HG03442 (cell line): Measurements from ENCODE around the gene TGM1.

ENCODE experiments used
- ATAC-seq: cut with Tn5 transposase; IDR thresholded peaks from one replicate; pipeline ENCODE4 v1.9.1; 2021; ENCODE audit warnings: mild to moderate bottlenecking, moderate library complexity; ENCODE audit not compliant: unreplicated experiment

TGM1 gene

DNA sequence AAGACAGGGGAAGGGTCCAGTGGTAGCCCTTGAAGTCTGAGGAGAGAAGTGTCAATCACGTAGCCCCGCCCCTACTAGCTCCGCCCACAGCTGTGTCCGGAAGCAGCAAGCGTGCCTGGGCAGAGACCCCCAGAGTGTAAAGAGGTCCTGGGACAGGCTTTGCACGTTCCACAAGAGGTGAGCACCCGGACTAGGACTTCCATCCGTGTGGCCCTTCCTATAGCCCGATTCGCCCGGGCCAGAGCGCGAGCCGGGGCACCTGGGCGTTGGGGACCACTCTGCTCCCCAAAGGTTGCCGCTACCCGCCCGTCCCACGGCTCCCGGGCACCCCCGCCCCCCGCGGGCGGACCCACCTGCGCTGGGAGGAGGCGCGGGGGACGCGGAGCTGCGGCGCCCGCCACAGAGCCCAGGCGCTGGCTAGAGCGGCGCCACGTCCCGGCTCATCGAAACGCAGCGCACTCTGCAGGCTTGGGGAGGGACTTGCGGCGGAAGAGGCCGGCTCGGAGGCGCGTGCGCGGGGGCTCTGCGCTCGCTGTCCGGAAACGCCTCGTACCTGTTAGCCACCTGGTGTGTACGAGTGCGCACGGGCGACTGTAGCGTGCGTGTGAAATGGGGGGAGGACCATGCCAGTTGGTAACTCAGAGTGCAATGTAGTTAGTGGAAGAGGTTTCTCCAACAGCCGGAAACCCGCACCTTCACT, 8.3 kb upstream of the TGM1 start, which contains the start of gene RABGGTA:
Gene RABGGTA (minus strand): TSS at position 464 of the 700 bp plus-strand sequence. CDS start 482 bp downstream, outside the sequence.
- ATAC-seq = peak; percentile 84

DNA sequence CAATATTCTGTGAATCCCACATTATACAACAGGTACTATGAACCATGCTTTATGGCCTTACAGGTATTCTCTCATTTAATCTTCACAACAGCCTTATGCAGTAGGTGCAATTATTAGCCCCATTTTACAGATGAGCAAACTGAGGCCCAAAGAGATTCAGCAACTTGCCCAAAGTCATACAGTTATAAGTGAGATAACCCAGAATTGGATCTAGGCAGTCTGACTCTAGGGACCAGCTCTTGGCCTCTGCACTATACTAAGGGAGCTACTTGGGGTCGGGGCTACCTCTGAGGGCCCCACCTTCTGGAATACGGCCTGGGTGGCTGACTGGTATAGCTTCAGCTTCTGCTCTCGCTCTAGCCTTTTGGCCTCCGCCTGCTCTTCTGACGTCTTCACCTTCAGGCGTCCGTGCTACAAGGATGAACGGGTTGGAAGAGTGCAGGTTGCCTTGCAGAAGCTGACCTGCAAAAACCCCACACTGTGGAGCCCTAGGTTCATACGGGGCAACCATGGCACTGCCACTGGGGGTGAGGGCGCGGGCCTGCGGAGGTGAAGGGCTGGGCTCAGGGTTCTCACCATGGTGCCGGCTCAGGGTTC, 7.7 kb upstream of the TGM1 start:
- ATAC-seq = no peak

DNA sequence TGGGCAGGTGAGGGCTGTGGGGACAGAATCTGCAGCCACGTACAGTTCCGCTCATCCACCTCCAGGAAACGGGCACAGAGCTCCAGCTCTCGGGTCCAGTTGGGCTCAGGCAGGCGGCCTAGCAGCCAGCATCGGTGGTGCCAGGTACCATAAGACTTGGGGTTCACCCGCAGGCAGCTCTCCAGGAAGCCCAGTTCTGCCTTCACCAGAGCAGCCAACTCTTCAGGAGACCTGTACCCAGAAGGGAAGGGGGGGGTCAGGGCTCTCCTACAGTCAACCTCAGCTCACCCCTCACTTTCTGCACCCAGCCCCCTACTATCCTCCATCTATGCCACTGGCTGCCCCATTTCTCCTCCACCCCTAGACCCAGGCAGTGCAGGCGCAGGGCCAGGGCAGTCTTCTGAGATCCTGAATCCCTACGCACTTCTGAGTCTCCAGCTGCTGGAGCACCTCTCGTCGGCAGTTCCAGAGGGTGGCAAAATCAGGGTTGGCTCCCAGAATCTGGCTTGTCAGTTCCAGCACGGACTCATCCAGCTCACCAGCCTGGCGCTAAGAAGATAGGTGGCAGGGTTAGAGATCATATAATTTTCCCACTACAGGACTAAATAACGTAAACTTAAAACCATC, 7.0 kb upstream of the TGM1 start:
- ATAC-seq = no peak

DNA sequence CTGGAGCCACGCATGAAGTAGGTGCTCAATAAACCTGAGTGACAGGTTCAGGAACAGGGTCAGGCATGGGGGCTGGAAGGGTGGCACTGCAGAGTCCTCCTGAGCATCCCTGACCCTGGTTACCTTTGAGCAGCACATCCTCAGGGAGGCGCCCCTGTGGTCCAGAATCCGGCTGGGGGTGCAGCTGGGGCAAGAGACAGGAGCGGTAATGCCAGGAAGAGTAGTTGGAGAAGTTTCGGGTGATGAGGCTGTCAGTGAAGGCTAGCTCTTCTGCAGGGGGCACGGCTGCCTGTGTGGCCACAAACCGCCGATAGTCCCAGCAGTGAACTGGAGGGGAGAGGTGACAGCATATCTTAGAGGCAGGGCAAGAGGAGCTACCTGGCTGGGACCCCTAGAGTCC, 6.4 kb upstream of the TGM1 start:
- ATAC-seq = no peak

DNA sequence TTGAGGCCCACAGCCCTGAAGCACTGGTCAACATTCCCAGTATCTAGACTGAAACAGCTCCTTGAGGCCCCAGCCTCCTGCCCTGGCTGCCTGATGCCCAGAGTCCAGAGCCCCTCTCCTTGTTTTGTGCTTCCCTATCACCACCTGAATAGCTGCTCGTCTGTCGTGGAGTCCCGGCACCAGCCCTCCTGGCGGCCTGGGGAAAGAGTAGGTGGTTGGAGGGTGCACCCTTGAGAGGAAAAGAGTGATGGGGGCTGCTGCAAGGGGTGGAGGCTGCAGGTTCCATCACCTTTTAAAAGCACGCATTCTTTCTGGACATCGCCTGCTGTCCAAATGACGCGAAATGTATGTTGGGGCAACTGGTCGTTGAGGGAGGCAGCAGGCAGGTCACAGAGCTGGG, 5.2 kb upstream of the TGM1 start:
- no peak for ATAC-seq

DNA sequence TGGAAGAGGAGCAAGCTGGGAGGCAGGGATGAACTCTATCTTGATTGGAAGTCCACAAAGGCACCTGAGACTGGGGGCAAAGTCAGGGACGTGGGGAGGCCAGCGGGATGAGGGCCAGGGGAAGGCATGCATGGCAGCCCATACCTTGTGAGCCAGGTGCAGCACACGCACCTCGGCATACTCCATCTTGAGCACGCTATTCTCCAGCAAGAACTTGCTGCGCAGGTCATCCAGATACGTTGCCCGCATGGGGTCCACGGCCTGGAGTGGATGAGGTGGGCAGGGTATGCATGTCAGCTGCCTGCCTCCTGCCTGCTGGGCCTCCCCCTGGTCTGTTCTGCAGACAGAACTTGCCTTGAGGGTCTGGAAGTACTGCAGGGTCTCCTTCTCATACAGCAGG, 4.5 kb upstream of the TGM1 start:
- ATAC-seq = no peak

DNA sequence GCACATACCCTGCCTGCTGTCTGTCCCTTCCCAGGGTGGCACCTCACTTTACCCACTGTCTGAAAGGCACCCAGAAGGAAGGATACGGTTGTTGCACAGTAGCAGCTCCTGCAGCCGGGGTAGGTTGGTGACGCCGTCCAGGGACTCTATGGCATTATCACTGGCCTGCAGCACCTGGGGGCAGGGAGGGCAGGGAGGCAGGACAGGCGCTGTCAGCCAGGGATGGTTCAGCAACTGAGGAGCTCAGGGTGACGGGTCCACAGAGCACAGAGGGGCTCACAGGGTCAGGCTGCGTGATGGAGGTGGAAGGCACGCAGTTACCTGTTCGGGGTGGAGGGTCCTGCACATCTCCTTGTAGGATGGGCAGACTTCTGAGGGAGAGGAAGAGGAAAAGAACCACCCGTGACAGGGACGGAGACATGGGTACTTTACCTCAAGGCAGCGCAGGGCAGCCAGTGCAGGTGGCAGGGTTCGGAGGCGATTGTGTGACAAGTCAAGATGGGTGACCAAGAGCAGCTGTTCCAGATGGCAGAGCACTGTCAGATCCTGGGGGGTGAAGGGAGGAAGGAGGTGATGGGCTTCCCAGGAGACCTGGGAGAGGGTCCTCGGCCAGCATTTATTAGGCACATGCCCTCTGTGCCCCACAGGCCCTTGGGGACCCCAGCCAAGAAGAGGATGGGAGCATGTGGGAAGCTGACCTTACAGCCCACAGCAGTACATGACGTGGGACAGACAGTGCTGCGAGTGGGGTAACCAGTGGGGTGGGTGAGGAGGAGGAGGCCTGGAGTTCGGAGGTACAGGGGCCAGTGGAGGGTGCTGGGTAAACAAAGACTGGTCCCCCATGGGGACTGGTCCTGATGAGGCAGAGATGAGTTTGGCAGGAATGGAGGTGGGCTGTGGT, 3.6 kb upstream of the TGM1 start:
- ATAC-seq = no peak

DNA sequence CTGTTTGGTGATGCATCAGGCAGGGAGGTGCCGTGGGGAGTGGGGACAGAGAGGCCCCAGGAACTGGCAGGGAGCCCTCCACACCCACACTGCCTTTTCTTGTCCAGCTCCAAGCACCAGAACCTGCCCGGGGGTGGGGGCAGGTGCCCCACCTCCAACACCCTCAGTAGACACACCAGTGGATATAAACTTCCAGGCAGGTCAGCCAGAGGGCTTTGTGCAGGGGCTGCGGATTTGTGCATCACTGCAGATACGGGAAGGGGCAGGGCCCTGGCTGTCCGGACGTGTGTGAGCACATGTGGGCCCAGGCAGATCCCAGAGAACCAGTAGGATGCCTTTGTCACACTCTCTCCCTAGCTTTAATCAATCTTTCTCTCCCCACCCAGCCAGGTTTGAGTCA, 1.3 kb upstream of the TGM1 start:
- ATAC-seq = no peak

DNA sequence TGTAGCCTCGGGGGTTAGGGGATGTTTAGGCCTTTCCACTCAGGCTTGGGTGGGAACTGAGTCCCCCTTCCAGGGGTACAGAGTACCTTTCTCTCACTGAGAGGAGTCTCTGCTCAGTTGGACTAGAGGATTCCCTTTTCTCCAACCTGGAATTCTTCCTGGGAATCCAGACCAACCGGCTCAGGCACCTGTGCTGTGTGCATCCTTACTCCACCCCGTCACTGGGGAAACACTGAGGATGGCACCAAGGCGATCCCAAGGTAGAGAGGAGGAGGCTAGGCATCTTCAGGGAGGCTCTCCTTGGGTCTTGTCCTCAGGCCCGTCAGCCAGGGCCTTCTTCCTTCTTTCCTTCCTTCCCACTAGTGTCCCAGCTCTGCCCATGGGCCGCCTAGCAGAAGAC, 871 bp upstream of the TGM1 start:
- no peak for ATAC-seq

DNA sequence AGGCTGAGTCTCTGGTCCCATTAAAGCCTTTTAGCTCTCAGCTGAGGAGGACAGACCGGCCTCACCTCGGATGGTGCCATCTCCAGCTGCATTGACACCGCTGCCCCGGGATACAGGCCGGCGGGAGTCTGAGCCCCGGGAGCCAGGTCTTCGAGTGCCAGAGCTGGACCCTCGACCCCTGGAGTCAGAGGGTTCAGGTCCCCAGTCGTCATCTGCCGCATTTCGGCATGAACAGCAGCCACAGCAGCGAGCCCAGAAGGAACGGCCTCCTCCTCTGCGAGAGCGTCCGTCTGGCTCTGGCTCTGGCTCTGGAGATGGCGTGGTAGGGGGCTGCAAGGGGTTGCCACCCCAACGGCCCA, 1.0 kb downstream of the TGM1 start:
- no peak for ATAC-seq

DNA sequence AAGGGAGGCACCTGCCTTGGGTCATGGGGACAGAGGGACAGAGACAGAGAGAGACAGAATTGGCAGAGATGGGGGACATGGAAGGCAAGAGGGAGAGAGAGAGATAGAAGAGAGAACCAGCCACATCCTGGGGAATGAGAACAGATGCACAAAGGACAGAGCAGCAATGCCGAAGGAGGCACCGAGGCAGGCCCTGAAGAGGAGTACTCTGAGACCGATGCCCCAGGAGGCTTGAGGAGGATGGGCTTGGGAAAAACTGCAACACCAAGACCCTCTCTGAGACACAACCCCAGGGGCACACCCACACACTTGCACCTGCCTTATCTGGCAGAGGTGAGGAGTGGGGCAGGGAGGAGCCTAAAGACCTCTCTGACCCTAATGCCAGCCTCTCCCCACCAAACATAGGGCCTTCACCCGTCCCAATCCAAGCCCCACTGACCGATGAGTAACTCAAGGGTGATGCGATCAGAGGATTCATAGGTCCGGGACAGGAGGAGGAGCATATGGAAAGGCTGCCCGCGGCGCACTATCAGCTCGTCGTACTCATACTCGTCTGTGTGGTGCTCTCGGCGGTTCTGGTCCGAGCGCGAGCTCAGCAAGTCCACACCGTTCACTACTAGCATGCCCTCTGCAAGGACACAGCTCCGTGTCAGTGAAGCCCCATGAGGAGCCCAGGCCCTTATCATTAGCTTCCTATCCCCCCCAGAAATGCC, 1.6 kb downstream of the TGM1 start:
- ATAC-seq = no peak

DNA sequence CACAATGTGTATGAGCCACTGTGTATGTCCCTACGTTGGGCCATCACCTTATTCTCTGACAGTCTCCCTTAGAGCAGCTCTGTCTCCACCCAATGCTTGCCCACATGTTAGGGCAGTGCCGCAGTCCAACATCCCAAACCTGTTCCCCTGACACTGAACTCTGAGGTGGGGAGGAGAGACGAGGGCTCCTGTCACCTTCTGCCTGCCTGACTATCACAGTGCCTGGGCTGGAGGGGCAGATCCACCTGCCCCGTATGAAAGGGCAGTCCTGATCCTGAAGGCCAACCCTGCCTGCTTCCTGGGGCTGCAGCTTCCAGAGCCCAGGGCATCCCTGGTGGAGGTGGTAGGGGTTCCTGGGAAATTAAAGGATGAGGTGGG, 2.2 kb downstream of the TGM1 start:
- no peak for ATAC-seq

DNA sequence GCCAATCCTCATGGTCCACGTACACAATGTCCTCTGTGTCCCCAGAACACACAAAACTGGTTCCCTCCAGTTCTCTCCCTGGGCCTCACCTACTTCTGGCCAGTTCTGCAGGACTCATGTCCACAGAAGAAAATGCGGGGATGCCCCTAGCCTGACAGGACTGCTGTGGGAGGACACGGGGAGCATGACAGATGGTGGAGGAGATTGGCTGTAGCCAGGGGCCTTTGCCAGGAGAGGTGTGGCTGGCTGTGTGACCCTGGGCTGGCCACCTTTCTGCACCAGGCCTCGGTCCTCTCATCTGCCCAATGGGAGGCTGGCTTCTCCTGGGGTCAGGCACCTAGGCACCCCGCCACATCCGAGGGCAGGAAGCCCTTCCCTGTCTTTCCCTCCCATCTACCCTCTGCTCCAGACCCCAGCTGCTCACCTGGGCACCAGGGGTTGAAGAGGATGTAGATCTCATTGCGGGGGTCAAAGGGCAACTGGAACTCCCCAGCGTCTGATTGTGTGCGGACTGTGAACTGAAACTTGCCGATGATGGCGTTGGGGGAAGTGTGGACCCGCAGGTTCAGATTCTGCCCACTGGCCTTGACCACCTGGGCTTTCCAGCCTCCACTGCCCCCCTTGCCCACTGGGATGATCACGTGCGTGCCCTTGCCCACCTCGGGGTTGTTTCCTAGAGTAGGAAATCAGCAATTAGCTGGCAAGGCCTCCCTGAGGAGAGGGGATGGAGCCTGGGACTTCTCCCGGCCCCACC, 2.8 kb downstream of the TGM1 start:
- ATAC-seq = no peak

DNA sequence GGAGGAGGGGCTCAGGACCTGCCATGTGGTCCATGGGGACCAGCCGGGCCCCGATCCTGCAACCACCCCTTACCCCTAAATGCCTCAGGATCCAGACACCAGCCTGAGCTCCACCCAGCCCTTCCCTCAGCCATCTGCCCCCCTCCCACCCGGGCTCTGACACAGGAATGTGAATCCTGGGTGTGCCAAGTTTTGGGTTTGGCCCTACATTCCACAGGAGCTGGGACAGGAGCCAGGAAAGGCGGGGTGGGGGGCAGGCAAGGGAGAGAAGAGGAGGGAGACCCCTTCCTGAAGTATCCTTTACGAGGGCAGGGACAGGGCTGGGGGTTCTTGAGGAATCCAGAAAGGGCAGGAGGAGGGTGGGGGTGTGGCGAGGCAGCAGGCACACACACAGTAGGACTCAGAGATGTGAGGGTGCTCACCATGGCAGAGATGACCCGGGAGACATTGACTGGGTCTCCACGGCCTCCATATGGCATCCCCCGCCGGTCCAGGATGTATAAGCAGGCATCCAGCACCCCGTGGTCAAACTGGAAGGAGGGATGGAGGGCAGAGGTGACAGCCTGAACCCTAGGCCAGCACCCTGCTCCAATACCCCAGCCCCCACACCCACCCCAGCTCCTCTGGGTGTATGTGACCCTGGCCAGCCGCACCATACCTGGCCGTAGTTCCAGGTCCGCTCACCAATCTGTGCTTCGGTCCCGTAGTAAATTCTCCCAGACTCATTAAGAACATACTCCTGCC, 3.5 kb downstream of the TGM1 start:
- no peak for ATAC-seq

DNA sequence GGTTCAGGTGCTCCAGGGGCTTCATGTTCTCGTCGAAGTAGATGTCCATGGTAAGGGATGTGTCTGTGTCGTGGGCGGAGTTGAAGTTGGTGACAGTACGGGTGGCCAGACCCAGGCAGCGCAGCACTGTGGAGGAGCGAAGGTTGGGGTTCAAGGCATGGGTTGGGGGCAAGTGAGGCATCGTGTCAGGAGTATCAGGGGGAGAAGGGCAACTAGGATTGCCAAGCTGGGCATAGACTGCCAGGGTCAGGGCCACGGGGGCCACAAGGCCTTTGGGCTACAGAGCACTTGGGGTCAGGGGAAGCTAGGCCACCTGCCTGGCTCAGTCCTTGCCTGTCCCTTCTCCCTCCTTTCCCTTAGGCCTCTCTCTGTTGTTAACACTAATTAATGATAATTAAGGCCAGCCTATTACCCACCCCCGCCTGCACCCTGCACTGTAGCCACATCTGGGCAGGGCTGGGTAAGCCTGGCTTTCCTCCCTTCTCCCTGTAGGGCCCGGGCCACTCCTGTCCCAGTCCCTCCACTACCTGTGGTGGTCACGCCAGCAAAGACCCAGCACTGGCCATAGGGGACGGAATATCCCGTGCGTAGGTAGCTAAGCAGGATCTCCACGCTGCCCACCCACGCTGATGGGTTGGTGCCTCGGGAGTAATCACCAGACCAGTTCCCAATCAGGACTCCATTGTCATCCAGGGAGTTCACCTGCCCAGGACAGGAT, 4.3 kb downstream of the TGM1 start:
- ATAC-seq = no peak

DNA sequence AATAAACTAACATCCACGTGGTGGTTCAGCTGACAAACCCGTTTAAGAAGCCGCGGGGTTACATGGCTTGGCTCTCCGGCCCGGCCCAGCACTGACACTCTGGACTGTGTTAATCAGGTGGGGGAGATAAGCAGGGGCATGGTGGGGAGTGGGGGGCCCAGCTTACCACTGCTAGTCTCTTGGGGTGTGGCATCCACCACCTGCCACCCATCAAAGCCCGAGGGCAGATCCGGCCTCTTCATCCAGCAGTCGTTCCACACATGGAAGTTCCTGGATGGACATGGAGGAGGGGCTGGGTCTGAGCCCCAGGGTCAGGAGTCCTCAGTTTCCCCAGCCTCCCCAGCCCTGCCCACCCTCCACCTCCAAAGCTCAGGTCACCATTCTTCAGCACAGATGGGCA, 4.9 kb downstream of the TGM1 start:
- no peak for ATAC-seq

DNA sequence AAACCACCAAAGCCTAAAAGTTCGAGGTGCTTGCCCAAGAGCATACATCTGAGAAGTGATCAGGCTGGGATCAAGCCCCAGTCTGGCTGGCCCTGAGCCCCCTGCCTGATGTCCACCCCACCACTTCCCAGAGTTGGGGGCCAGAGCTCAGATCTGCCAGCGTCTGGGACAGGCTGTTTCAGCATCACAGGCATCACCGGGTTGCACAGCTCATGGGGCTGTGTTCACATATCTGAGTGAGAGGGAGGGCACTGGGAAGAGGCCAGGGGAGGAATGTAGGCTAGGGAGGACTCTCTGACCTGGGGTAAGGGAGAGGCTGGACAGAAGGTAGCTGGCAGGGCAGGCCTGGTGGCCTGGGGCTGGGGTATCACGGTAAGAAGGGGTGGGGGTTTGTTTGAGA, 6.0 kb downstream of the TGM1 start:
- ATAC-seq = no peak

DNA sequence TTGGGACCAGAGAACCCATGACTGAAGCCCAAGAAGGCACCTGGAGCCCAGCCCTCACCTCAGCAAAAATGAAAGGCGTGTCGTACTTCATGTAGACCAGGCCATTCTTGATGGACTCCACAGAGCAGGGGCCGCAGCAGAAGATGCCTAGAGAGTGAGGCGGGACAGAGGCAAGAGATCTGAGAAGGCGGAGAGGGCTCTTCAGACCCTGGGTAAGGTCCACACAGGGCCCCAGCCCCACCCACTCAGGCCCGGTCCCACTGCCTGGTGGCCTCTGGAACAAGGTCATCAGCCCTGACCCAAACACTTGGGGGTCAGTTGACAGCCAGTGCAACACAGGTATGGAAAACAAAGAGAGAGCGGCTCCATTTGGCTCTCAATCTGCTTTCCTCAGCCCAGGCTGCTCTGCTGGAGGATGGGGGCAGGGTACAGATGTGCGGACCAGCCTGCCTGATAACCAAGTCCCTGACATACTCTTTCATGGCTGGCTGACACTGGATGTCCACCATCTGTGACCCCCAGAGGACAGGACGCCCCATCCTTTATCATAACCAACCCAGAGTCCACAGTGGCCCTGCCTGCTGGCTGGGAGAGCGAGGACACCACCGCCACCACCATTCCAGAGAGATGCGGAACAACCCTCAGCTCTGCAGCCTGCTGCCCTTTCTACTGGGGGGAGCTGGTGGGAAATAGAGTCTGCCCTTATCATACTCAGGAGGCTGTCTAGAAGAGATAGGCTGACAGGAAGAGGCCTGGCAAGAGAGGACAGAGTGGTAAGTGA, 6.9 kb downstream of the TGM1 start:
- no peak for ATAC-seq
